Type B pancreatic cell (in vitro differentiated cells): ENCODE results near the gene SYNGAP1. TPM values are rescaled to one million over a fixed set of nuclear protein-coding genes. Genes with fewer than 3 reads are reported as not detected.

Source experiments
- DNase-seq: peaks from one replicate; pipeline ENCODE4 v3.0.0; 2021; ENCODE audit warnings: mixed read lengths; ENCODE audit not compliant: unreplicated experiment; ENCODE audit errors: extremely low spot score
- H3K27ac Mint-ChIP-seq: 2 replicates; pipeline ENCODE4 v1.8.0; 2021; ENCODE audit warnings: mild to moderate bottlenecking, mixed read lengths
- H3K27me3 Mint-ChIP-seq: 2 replicates; pipeline ENCODE4 v1.8.0; 2021; ENCODE audit warnings: mixed read lengths
- H3K36me3 Mint-ChIP-seq: 2 replicates; pipeline ENCODE4 v1.8.0; 2021; ENCODE audit warnings: mixed read lengths
- H3K4me1 Mint-ChIP-seq: one replicate; pipeline ENCODE4 v1.8.0; 2021; ENCODE audit warnings: mixed read lengths; ENCODE audit not compliant: unreplicated experiment
- H3K4me3 Mint-ChIP-seq: 2 replicates; pipeline ENCODE4 v1.8.0; 2021; ENCODE audit warnings: mild to moderate bottlenecking, mixed read lengths
- H3K9me3 Mint-ChIP-seq: 2 replicates; pipeline ENCODE4 v1.8.0; 2021; ENCODE audit warnings: mixed read lengths
- CTCF ChIP-seq: fragments of 200-600 bp; sonication (generic); conservative IDR thresholded peaks from 2 replicates; pipeline ENCODE4 v1.5.0; 2021; ENCODE audit warnings: antibody characterized with exemption, mild to moderate bottlenecking
- total RNA-seq: library from RNA; stranded (reverse); gene quantifications from 2 replicates; pipeline ENCODE4 v1.2.1, GENCODE V29; 2021; ENCODE audit warnings: low replicate concordance

The SYNGAP1 gene
- total RNA-seq, 1 donor from 2014 or later, result 74.1 TPM

- Mint-ChIP-seq H3K27ac (peak overlapping the region; percentile 32), H3K4me1 (peaks cover 10% of the 10 kb centered on the region), H3K27me3 (no peaks in the 10 kb centered on the region), H3K4me3 (no peak overlapping the region), H3K36me3 (peaks cover 10% of the 10 kb centered on the region), H3K9me3 (no peaks in the 10 kb centered on the region)
- no peak for DNase-seq
- TF ChIP-seq CTCF, result peak; percentile 51
Measured at GRCh38 chr6:33407132-33407718, 12.6 kb upstream of the SYNGAP1 start.

GRCh38 chr6:33410050-33410710 is 9.7 kb upstream of the SYNGAP1 start:
- Mint-ChIP-seq H3K27me3 (no peaks in the 10 kb centered on the region), H3K4me1 (peaks cover 30% of the 10 kb centered on the region), H3K27ac (peak overlapping the region; percentile 97), H3K36me3 (peaks cover 5% of the 10 kb centered on the region), H3K4me3 (peak overlapping the region; percentile 93), H3K9me3 (no peaks in the 10 kb centered on the region)
- no peak for TF ChIP-seq CTCF
- peak; percentile 99 for DNase-seq

- peaks cover 37% of the 10 kb centered on the region for H3K4me1 Mint-ChIP-seq
- no peak for TF ChIP-seq CTCF
- H3K27ac Mint-ChIP-seq, result peak within 1 kb of the TSS; percentile 97
- H3K36me3 Mint-ChIP-seq, result peaks cover 10% of the 10 kb centered on the region
- no peaks in the 10 kb centered on the region for H3K27me3 Mint-ChIP-seq
- peak within 1 kb of the TSS; percentile 93 for H3K4me3 Mint-ChIP-seq
- DNase-seq, result no peak
- no peaks in the 10 kb centered on the region for H3K9me3 Mint-ChIP-seq
Measured at GRCh38 chr6:33410711-33411631, 8.9 kb upstream of the SYNGAP1 start, which contains the start of gene PHF1. Gene PHF1, plus strand, starts transcription at chr6:33411014. Its CDS starts 1,250 bp downstream, at chr6:33412264.

GRCh38 chr6:33411632-33412005 is 8.2 kb upstream of the SYNGAP1 start:
- Mint-ChIP-seq H3K4me1 (peaks cover 44% of the 10 kb centered on the region), H3K9me3 (no peaks in the 10 kb centered on the region), H3K4me3 (peak overlapping the region; percentile 85), H3K27ac (peak overlapping the region; percentile 81), H3K27me3 (no peaks in the 10 kb centered on the region), H3K36me3 (peaks cover 10% of the 10 kb centered on the region)
- no peak for DNase-seq
- no peak for TF ChIP-seq CTCF

GRCh38 chr6:33412140-33413009 is 7.5 kb upstream of the SYNGAP1 start:
- H3K4me3 Mint-ChIP-seq, result peak overlapping the region; percentile 76
- no peak for TF ChIP-seq CTCF
- peaks cover 46% of the 10 kb centered on the region for H3K4me1 Mint-ChIP-seq
- no peaks in the 10 kb centered on the region for H3K27me3 Mint-ChIP-seq
- peak overlapping the region; percentile 70 for H3K27ac Mint-ChIP-seq
- H3K36me3 Mint-ChIP-seq, result peaks cover 10% of the 10 kb centered on the region
- DNase-seq, result no peak
- H3K9me3 Mint-ChIP-seq, result no peaks in the 10 kb centered on the region
